DOHH2 (cell line): ENCODE results near the gene ETV6.

Source experiments
- H3F3A ChIP-seq: fragments of 200-600 bp; sonication (generic), shearing (Covaris generic); 2 replicates; pipeline ENCODE4 v1.6.0; 2016; ENCODE audit warnings: antibody characterized with exemption, mild to moderate bottlenecking; ENCODE audit not compliant: control insufficient read depth, insufficient read depth
- H3K27ac ChIP-seq: fragments of 200-600 bp; sonication (generic); 2 replicates; pipeline ENCODE4 v1.5.1; 2014; ENCODE audit warnings: low read depth, mild to moderate bottlenecking, low read length, moderate library complexity
- H3K27me3 ChIP-seq: fragments of 200-600 bp; sonication (generic); 2 replicates; pipeline ENCODE4 v1.6.1; 2014; ENCODE audit warnings: mild to moderate bottlenecking, low read length, mixed read lengths; ENCODE audit not compliant: control insufficient read depth
- H3K36me3 ChIP-seq: fragments of 200-600 bp; sonication (generic); 2 replicates; pipeline ENCODE4 v1.6.1; 2014; ENCODE audit warnings: mild to moderate bottlenecking, low read length, moderate library complexity, mixed read lengths; ENCODE audit not compliant: control insufficient read depth
- H3K4me1 ChIP-seq: fragments of 200-600 bp; sonication (generic); 2 replicates; pipeline ENCODE4 v1.6.1; 2014; ENCODE audit warnings: mild to moderate bottlenecking, low read length, mixed read lengths; ENCODE audit not compliant: control insufficient read depth
- H3K4me2 ChIP-seq: fragments of 200-600 bp; sonication (generic); 2 replicates; pipeline ENCODE4 v1.6.0; 2014; ENCODE audit warnings: mild to moderate bottlenecking, low read length, moderate library complexity
- H3K4me3 ChIP-seq: fragments of 200-600 bp; sonication (generic); 2 replicates; pipeline ENCODE4 v1.5.1; 2014; ENCODE audit warnings: mild to moderate bottlenecking, low read length, mixed read lengths
- H3K79me2 ChIP-seq: fragments of 200-600 bp; sonication (generic); 2 replicates; pipeline ENCODE4 v1.6.1; 2014; ENCODE audit warnings: mild to moderate bottlenecking, low read length, mixed read lengths; ENCODE audit not compliant: control insufficient read depth
- H3K9me2 ChIP-seq: fragments of 200-600 bp; sonication (generic); replicated peaks from 2 replicates; pipeline ENCODE4 v1.6.1; 2014; ENCODE audit warnings: mild to moderate bottlenecking, low read length, mixed read lengths; ENCODE audit not compliant: control insufficient read depth
- H3K9me3 ChIP-seq: fragments of 200-600 bp; sonication (generic); 2 replicates; pipeline ENCODE4 v1.6.1; 2014; ENCODE audit warnings: antibody characterized with exemption, low read length, mixed read lengths; ENCODE audit not compliant: control insufficient read depth, insufficient read depth
- H4K20me1 ChIP-seq: fragments of 200-600 bp; sonication (generic); 2 replicates; pipeline ENCODE4 v1.6.0; 2014; ENCODE audit warnings: low read depth, mild to moderate bottlenecking, antibody characterized with exemption, low read length, moderate library complexity; ENCODE audit not compliant: control insufficient read depth, insufficient read depth
- CTCF ChIP-seq: fragments of 200-600 bp; sonication (generic); IDR thresholded peaks from one replicate; pipeline ENCODE4 v1.5.1; 2014; ENCODE audit warnings: antibody characterized with exemption, mild to moderate bottlenecking, low read depth, low read length; ENCODE audit not compliant: poor library complexity, severe bottlenecking
- EZH2phosphoT487 ChIP-seq: fragments of 200-600 bp; sonication (generic); IDR thresholded peaks from 2 replicates; pipeline ENCODE4 v1.6.1; 2017; ENCODE audit warnings: borderline replicate concordance, mild to moderate bottlenecking, antibody characterized with exemption, low read length, moderate library complexity, mixed read lengths

The ETV6 gene

DNA sequence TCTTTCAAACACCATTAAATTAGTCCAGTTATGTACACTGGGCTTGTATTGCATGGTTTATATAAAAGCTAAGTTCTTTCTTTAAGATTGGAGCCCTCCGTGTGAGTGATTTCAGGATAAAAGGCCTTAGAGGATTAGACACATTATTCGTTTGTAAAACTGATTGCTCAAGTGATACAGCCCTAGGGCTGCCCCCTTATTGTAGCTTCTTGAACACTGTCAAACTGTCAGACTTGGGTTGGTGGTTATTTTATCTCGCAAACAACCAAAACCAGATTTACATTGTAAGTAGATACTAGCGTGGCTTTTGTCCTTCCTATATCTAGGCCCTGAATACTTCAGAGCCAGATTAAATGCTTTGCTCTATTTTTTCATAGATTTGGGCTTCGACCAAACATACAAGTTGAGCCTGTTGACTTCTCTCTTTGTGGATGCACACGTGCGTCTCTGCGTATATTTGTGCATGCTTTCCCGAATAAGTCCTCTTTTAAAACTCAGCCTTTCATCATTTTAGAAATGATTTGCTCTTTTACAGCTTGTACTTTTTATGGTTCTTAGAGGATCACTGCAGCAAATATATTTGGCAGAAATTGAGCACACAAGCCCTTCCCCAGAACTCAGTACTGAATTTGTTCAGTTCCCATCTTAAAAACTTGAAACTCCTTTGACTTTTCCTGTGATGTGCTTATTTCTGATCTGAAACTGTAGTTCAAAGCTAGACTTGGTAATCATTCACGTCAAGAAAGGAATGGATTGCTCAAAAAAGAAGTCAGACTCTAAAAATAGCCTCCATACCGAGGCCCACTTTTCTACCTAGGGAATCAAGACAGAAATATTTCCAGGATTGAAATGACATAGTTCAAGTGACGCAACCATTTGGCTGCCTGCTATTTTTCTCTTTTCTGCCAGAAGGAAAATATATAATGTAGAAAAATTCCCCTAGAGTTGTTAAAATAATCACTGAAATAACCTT is 129.5 kb downstream of the ETV6 start:
- Histone ChIP-seq H3K79me2 (no peaks in the 10 kb centered on the region), H3K36me3 (no peaks in the 10 kb centered on the region), H3K9me2 (no peaks in the 10 kb centered on the region), H3K9me3 (no peaks in the 10 kb centered on the region), H3K4me3 (no peak overlapping the region), H3K27me3 (no peaks in the 10 kb centered on the region), H3F3A (no peaks in the 10 kb centered on the region), H3K27ac (no peak overlapping the region), H3K4me1 (peaks cover 23% of the 10 kb centered on the region), H4K20me1 (no peaks in the 10 kb centered on the region), H3K4me2 (no peak overlapping the region)
- TF ChIP-seq CTCF (no peak), EZH2phosphoT487 (no peak)

DNA sequence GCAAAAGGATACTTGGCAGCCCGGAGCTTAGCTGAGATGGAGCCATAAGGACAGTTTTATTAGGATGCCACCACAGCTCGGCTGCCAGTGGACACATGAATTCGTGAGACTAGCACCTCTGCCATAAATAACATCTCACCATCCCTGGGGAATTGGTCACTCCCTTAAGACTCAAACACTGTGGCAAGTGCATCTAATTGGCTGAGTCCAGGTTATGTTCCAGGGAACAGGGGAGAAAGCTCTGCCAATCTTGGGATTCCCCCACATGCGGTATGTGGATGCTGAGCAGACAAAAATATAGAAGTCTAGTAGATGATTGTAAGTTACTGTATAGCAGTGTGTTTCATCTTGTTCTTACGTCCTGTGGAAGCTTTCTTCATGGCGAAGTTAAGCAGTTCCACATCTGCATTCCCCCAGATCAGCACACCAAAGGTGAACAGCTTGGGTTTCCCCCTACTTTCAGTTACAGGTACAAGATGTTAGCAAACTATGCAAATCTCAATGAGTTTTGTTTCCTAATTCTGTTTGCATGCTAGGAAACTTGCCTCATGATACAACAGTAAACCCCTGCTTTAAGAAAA is 131.1 kb downstream of the ETV6 start:
- TF ChIP-seq CTCF, result no peak
- no peak for TF ChIP-seq EZH2phosphoT487
- peaks cover 20% of the 10 kb centered on the region for H3K4me1 ChIP-seq
- peak overlapping the region; percentile 15; the same call in 1 of the 2 replicates for H3K4me3 ChIP-seq
- no peak overlapping the region for H3K27ac ChIP-seq
- H3K9me2 ChIP-seq, result no peaks in the 10 kb centered on the region
- no peaks in the 10 kb centered on the region for H4K20me1 ChIP-seq
- H3K4me2 ChIP-seq, result peak overlapping the region; percentile 37
- no peaks in the 10 kb centered on the region for H3K27me3 ChIP-seq
- H3K9me3 ChIP-seq, result no peaks in the 10 kb centered on the region
- H3F3A ChIP-seq, result no peaks in the 10 kb centered on the region
- H3K36me3 ChIP-seq, result no peaks in the 10 kb centered on the region
- H3K79me2 ChIP-seq, result no peaks in the 10 kb centered on the region

GRCh38 chr12:11782914-11783420 is 133.5 kb downstream of the ETV6 start:
- Histone ChIP-seq H3K4me3 (no peak overlapping the region), H4K20me1 (no peaks in the 10 kb centered on the region), H3K36me3 (no peaks in the 10 kb centered on the region), H3K9me3 (no peaks in the 10 kb centered on the region), H3K9me2 (no peaks in the 10 kb centered on the region), H3K27ac (no peak overlapping the region), H3K79me2 (no peaks in the 10 kb centered on the region), H3K27me3 (no peaks in the 10 kb centered on the region), H3K4me2 (no peak overlapping the region), H3F3A (no peaks in the 10 kb centered on the region), H3K4me1 (peaks cover 28% of the 10 kb centered on the region)
- TF ChIP-seq CTCF, result no peak
- TF ChIP-seq EZH2phosphoT487, result no peak
